Kidney (tissue), 14 donors: ENCODE data around the gene NT5C. TPM values are rescaled to one million over a fixed set of nuclear protein-coding genes. Genes with fewer than 3 reads are reported as not detected.
A peak's percentile ranks its signal among the peaks of the same experiment; 100 is the strongest.

Experiments
- DNase-seq, 5 donors: peaks; one replicate each; pipeline ENCODE4 v3.0.0-alpha.2; 2013 to 2020
- FAIRE-seq: peaks from 2 replicates; lab custom pipeline; 2012; peaks lifted over from hg19 to GRCh38; lab: Jason Lieb, UNC
- H3K27ac ChIP-seq, 2 donors: one replicate each; pipeline ENCODE4 v1.7.0; 2013; ENCODE audit warnings: low read depth in 2 of 2, low read length in 2 of 2, inconsistent platforms in 1 of 2
- H3K27me3 ChIP-seq: one replicate; pipeline ENCODE4 v1.7.1; 2013; ENCODE audit warnings: low read length, inconsistent platforms; ENCODE audit not compliant: control insufficient read depth, insufficient read depth
- H3K36me3 ChIP-seq, 3 donors: one replicate each; pipeline versions ENCODE4 v1.7.0 to v1.7.1; 2013; ENCODE audit warnings: low read length in 3 of 3, control low read depth in 1 of 3, inconsistent platforms in 1 of 3; ENCODE audit not compliant: insufficient read depth in 3 of 3, control insufficient read depth in 2 of 3
- H3K4me1 ChIP-seq, 3 donors: one replicate each; pipeline versions ENCODE4 v1.7.0 to v1.7.1; 2013; ENCODE audit warnings: low read length in 3 of 3, inconsistent platforms in 1 of 3, low read depth in 1 of 3; ENCODE audit not compliant: control insufficient read depth in 2 of 3, insufficient read depth in 2 of 3
- H3K4me3 ChIP-seq, 3 donors: one replicate each; pipeline versions ENCODE4 v1.7.0 to v1.8.1; 2013; ENCODE audit warnings: low read length in 3 of 3, control low read depth in 1 of 3, inconsistent platforms in 1 of 3
- H3K9ac ChIP-seq, 3 donors: one replicate each; pipeline versions ENCODE4 v1.7.0 to v1.7.1; 2013; ENCODE audit warnings: low read length in 3 of 3, control low read depth in 1 of 3, inconsistent platforms in 1 of 3
- H3K9me3 ChIP-seq, 3 donors: one replicate each; pipeline versions ENCODE4 v1.7.0 to v1.7.1; 2013; ENCODE audit warnings: low read length in 3 of 3, control low read depth in 1 of 3, inconsistent platforms in 1 of 3; ENCODE audit not compliant: control insufficient read depth in 2 of 3, insufficient read depth in 1 of 3
- CTCF ChIP-seq: IDR thresholded peaks from 3 replicates; pipeline ENCODE4 v1.5.1; 2012; ENCODE audit warnings: mild to moderate bottlenecking, moderate library complexity, borderline replicate concordance; ENCODE audit not compliant: insufficient read depth; ENCODE audit errors: extremely low read depth
- intact Hi-C: fragments of 100-400 bp; cut with DNase I; formaldehyde crosslinking; loops from one replicate; pipeline ENCODE4 v1.11.1; 2022
- polyA plus RNA-seq: library from polyadenylated mRNA; stranded (reverse); fragments of 350-450 nt; fragmentation: Illumina TruSeq; extraction: RNeasy Lipid Tissue Mini Kit (QIAGEN cat#74804); gene quantifications from one replicate; pipeline ENCODE4 v1.2.3, GENCODE V29; 2014; ENCODE audit warnings: low read depth, low replicate concordance; ENCODE audit not compliant: insufficient read depth
- total RNA-seq: library from RNA; stranded (reverse); fragmentation: NEBNext Ultra II Directional; extraction: Animal tissue kit (Norgen Biotek cat#: 25700); gene quantifications from one replicate; pipeline ENCODE4 v1.2.1, GENCODE V29; 2021
- donor health status: control.
- donor health status: control.
- donor health status: control.
- donor health status: control.
- donor health status: control.
- donor health status: DM: yes; HTN: yes; CAD: no.
- donor health status: Normal renal cell carcinoma (clear cell type).

NT5C gene
- total and polyA plus RNA-seq, 2 donors from 2014 or later: 59.4 to 74.9 TPM

GRCh38 chr17:75178453-75178852 lies 46.9 kb upstream of the NT5C start:
- H3K27me3 ChIP-seq: no peaks in the 10 kb centered on the region
- TF ChIP-seq CTCF: no peak
- intact Hi-C loops: no loop called here
- H3K36me3 ChIP-seq: peaks cover 10 to 15% (median 11%) of the 10 kb centered on the region in 3 donors
- DNase-seq (no peak), FAIRE-seq (no peak)
- no peak overlapping the region for H3K27ac ChIP-seq
- H3K9ac ChIP-seq: no peak overlapping the region
- H3K9me3 ChIP-seq: no peaks in the 10 kb centered on the region
- peaks cover 0 to 8% (median 0%) of the 10 kb centered on the region in 3 donors for H3K4me1 ChIP-seq
- no peak overlapping the region for H3K4me3 ChIP-seq

- no peak overlapping the region for H3K27ac ChIP-seq
- H3K27me3 ChIP-seq: no peaks in the 10 kb centered on the region
- no peak overlapping the region for H3K9ac ChIP-seq
- H3K9me3 ChIP-seq: no peaks in the 10 kb centered on the region
- intact Hi-C loops: no loop called here
- DNase-seq (no peak), FAIRE-seq (no peak)
- H3K4me1 ChIP-seq: peaks cover 0 to 5% (median 0%) of the 10 kb centered on the region in 3 donors
- peaks cover 10 to 17% (median 14%) of the 10 kb centered on the region in 3 donors for H3K36me3 ChIP-seq
- no peak overlapping the region for H3K4me3 ChIP-seq
- TF ChIP-seq CTCF: no peak
These were observed 45.1 kb upstream of the NT5C start for GRCh38 chr17:75176625-75177024.

GRCh38 chr17:75174996-75175395 lies 43.5 kb upstream of the NT5C start:
- intact Hi-C loops: no loop called here
- no peak overlapping the region for H3K27ac ChIP-seq
- FAIRE-seq (no peak), DNase-seq (peak in 1 of 5 donors; percentile 18)
- peaks cover 10 to 17% (median 12%) of the 10 kb centered on the region in 3 donors for H3K36me3 ChIP-seq
- TF ChIP-seq CTCF: no peak
- H3K9me3 ChIP-seq: no peaks in the 10 kb centered on the region
- H3K4me3 ChIP-seq: no peak overlapping the region
- H3K9ac ChIP-seq: no peak overlapping the region
- no peaks in the 10 kb centered on the region for H3K27me3 ChIP-seq
- H3K4me1 ChIP-seq: no peaks in the 10 kb centered on the region

- DNase-seq (no peak), FAIRE-seq (no peak)
- H3K27me3 ChIP-seq: no peaks in the 10 kb centered on the region
- no peaks in the 10 kb centered on the region for H3K9me3 ChIP-seq
- no peak overlapping the region for H3K9ac ChIP-seq
- TF ChIP-seq CTCF: no peak
- H3K4me3 ChIP-seq: no peak overlapping the region
- H3K4me1 ChIP-seq: no peaks in the 10 kb centered on the region
- no peak overlapping the region for H3K27ac ChIP-seq
- intact Hi-C loops: no loop called here
- peaks cover 8 to 17% (median 8%) of the 10 kb centered on the region in 3 donors for H3K36me3 ChIP-seq
These were observed 42.0 kb upstream of the NT5C start for GRCh38 chr17:75173526-75173925.
